Kidney (tissue), 14 donors: ENCODE data around the gene TOP3A. TPM values are rescaled to one million over a fixed set of nuclear protein-coding genes. Genes with fewer than 3 reads are reported as not detected.
"Not testable (repeated sequence)": the region's sequence is repeated elsewhere in the genome, so short reads cannot be mapped to it uniquely, and the experiment has no call there.

Experiments used
- DNase-seq, 5 donors: peaks; one replicate each; pipeline ENCODE4 v3.0.0-alpha.2; 2013 to 2020
- FAIRE-seq: peaks from 2 replicates; lab custom pipeline; 2012; peaks lifted over from hg19 to GRCh38; lab: Jason Lieb, UNC
- H3K27ac ChIP-seq, 2 donors: one replicate each; pipeline ENCODE4 v1.7.0; 2013; ENCODE audit warnings: low read depth in 2 of 2, low read length in 2 of 2, inconsistent platforms in 1 of 2
- H3K27me3 ChIP-seq: one replicate; pipeline ENCODE4 v1.7.1; 2013; ENCODE audit warnings: low read length, inconsistent platforms; ENCODE audit not compliant: control insufficient read depth, insufficient read depth
- H3K36me3 ChIP-seq, 3 donors: one replicate each; pipeline versions ENCODE4 v1.7.0 to v1.7.1; 2013; ENCODE audit warnings: low read length in 3 of 3, control low read depth in 1 of 3, inconsistent platforms in 1 of 3; ENCODE audit not compliant: insufficient read depth in 3 of 3, control insufficient read depth in 2 of 3
- H3K4me1 ChIP-seq, 3 donors: one replicate each; pipeline versions ENCODE4 v1.7.0 to v1.7.1; 2013; ENCODE audit warnings: low read length in 3 of 3, inconsistent platforms in 1 of 3, low read depth in 1 of 3; ENCODE audit not compliant: control insufficient read depth in 2 of 3, insufficient read depth in 2 of 3
- H3K4me3 ChIP-seq, 3 donors: one replicate each; pipeline versions ENCODE4 v1.7.0 to v1.8.1; 2013; ENCODE audit warnings: low read length in 3 of 3, control low read depth in 1 of 3, inconsistent platforms in 1 of 3
- H3K9ac ChIP-seq, 3 donors: one replicate each; pipeline versions ENCODE4 v1.7.0 to v1.7.1; 2013; ENCODE audit warnings: low read length in 3 of 3, control low read depth in 1 of 3, inconsistent platforms in 1 of 3
- H3K9me3 ChIP-seq, 3 donors: one replicate each; pipeline versions ENCODE4 v1.7.0 to v1.7.1; 2013; ENCODE audit warnings: low read length in 3 of 3, control low read depth in 1 of 3, inconsistent platforms in 1 of 3; ENCODE audit not compliant: control insufficient read depth in 2 of 3, insufficient read depth in 1 of 3
- CTCF ChIP-seq: IDR thresholded peaks from 3 replicates; pipeline ENCODE4 v1.5.1; 2012; ENCODE audit warnings: mild to moderate bottlenecking, moderate library complexity, borderline replicate concordance; ENCODE audit not compliant: insufficient read depth; ENCODE audit errors: extremely low read depth
- intact Hi-C: fragments of 100-400 bp; cut with DNase I; formaldehyde crosslinking; loops from one replicate; pipeline ENCODE4 v1.11.1; 2022
- polyA plus RNA-seq: library from polyadenylated mRNA; stranded (reverse); fragments of 350-450 nt; fragmentation: Illumina TruSeq; extraction: RNeasy Lipid Tissue Mini Kit (QIAGEN cat#74804); gene quantifications from one replicate; pipeline ENCODE4 v1.2.3, GENCODE V29; 2014; ENCODE audit warnings: low read depth, low replicate concordance; ENCODE audit not compliant: insufficient read depth
- total RNA-seq: library from RNA; stranded (reverse); fragmentation: NEBNext Ultra II Directional; extraction: Animal tissue kit (Norgen Biotek cat#: 25700); gene quantifications from one replicate; pipeline ENCODE4 v1.2.1, GENCODE V29; 2021
- donor health status: control.
- donor health status: control.
- donor health status: control.
- donor health status: control.
- donor health status: control.
- donor health status: DM: yes; HTN: yes; CAD: no.
- donor health status: Normal renal cell carcinoma (clear cell type).

Gene TOP3A
- total and polyA plus RNA-seq, 2 donors from 2014 or later = 7.9 to 30.3 TPM

- DNase-seq (no peak), FAIRE-seq (no peak)
- Histone ChIP-seq H3K9me3 (no peaks in the 10 kb centered on the region), H3K27ac (no peak overlapping the region), H3K36me3 (peaks cover 10 to 20% (median 16%) of the 10 kb centered on the region in 3 donors), H3K9ac (no peak overlapping the region), H3K27me3 (no peaks in the 10 kb centered on the region), H3K4me3 (no peak overlapping the region), H3K4me1 (peaks cover 0 to 15% (median 4%) of the 10 kb centered on the region in 3 donors)
- no peak for TF ChIP-seq CTCF
- intact Hi-C loops = no loop called here
Measured at GRCh38 chr17:18309202-18309601, 5.6 kb downstream of the TOP3A start.

- peaks cover 19 to 44% (median 36%) of the 10 kb centered on the region in 3 donors for H3K36me3 ChIP-seq
Measured at GRCh38 chr17:18303206-18303605, 11.6 kb downstream of the TOP3A start.

GRCh38 chr17:18300725-18301480, 13.9 kb downstream of the TOP3A start:
- no peak overlapping the region for H3K27ac ChIP-seq
- H3K36me3 ChIP-seq = peaks cover 17 to 33% (median 31%) of the 10 kb centered on the region in 3 donors
- no peak overlapping the region for H3K4me3 ChIP-seq
- no peak for TF ChIP-seq CTCF
- H3K9ac ChIP-seq = no peak overlapping the region
- H3K4me1 ChIP-seq = no peaks in the 10 kb centered on the region
- FAIRE-seq (no peak), DNase-seq (no peak)
- no peaks in the 10 kb centered on the region for H3K9me3 ChIP-seq
- intact Hi-C loops = no loop called here
- H3K27me3 ChIP-seq = no peaks in the 10 kb centered on the region

More at GRCh38 chr17:18303206-18303605, 11.6 kb downstream of the TOP3A start:
- FAIRE-seq, DNase-seq, intact Hi-C loops, H3K27ac ChIP-seq, H3K9me3 ChIP-seq, H3K4me1 ChIP-seq, H3K9ac ChIP-seq, H3K27me3 ChIP-seq, H3K4me3 ChIP-seq: not testable (repeated sequence)

GRCh38 chr17:18298061-18298460, 16.7 kb downstream of the TOP3A start:
- intact Hi-C loops, H3K9me3 ChIP-seq, H3K4me1 ChIP-seq, H3K27ac ChIP-seq, H3K27me3 ChIP-seq, FAIRE-seq, DNase-seq, H3K4me3 ChIP-seq, H3K9ac ChIP-seq: not testable (repeated sequence)
- H3K36me3 ChIP-seq = peaks cover 15 to 26% (median 21%) of the 10 kb centered on the region in 3 donors
